ENCODE data around the gene MSH6. TPM values are rescaled to one million over a fixed set of nuclear protein-coding genes. Genes with fewer than 3 reads are reported as not detected.

Gene MSH6
- 29.2 and 35.8 TPM in 2 replicates for total RNA-seq

GRCh38 chr2:47782671-47783485 lies at the start of gene MSH6:
TSS of gene MSH6 (plus strand) at chr2:47783145. CDS start at chr2:47783234, 89 bp downstream.
- Histone ChIP-seq H3K4me3 (ENCODE audit: insufficient read depth, low read length) (peak within 1 kb of the TSS; percentile 93), H2AFZ (ENCODE audit: low read length) (peak within 1 kb of the TSS; percentile 92), H3K4me2 (ENCODE audit: insufficient read depth, low read length) (peak within 1 kb of the TSS; percentile 95), H3K27me3 (ENCODE audit: insufficient read depth, low read length) (no peaks in the 10 kb centered on the region), H4K20me1 (ENCODE audit: insufficient read depth, low read length) (peaks cover 18% of the 10 kb centered on the region), H3K79me2 (ENCODE audit: insufficient read depth, low read length) (peaks cover 41% of the 10 kb centered on the region), H3K27ac (ENCODE audit: low read depth, low read length) (peak within 1 kb of the TSS; percentile 86), H3K36me3 (ENCODE audit: insufficient read depth, low read length) (no peaks in the 10 kb centered on the region), H3K4me1 (ENCODE audit: insufficient read depth, low read length) (peaks cover 7% of the 10 kb centered on the region), H3K9me3 (ENCODE audit: low read depth, low read length) (no peaks in the 10 kb centered on the region)
- no peak for TF ChIP-seq CTCF (IDR thresholded peaks at IDR 0.05; ENCODE audit: extremely low read depth, low read depth, low read length)
- DNase-seq (ENCODE audit: insufficient read length, low spot score, missing footprints) = peak; percentile 99

GRCh38 chr2:47735136-47735869 lies 47.6 kb upstream of the MSH6 start:
- no peak overlapping the region for H3K4me3 ChIP-seq (ENCODE audit: insufficient read depth, low read length)
- no peaks in the 10 kb centered on the region for H3K36me3 ChIP-seq (ENCODE audit: insufficient read depth, low read length)
- no peak overlapping the region for H3K27ac ChIP-seq (ENCODE audit: low read depth, low read length)
- TF ChIP-seq CTCF (IDR thresholded peaks at IDR 0.05; ENCODE audit: extremely low read depth, low read depth, low read length) = no peak
- H3K4me1 ChIP-seq (ENCODE audit: insufficient read depth, low read length) = no peaks in the 10 kb centered on the region
- DNase-seq (ENCODE audit: insufficient read length, low spot score, missing footprints) = no peak
- H2AFZ ChIP-seq (ENCODE audit: low read length) = no peak overlapping the region
- H3K27me3 ChIP-seq (ENCODE audit: insufficient read depth, low read length) = peaks cover 19% of the 10 kb centered on the region
- H3K4me2 ChIP-seq (ENCODE audit: insufficient read depth, low read length) = no peak overlapping the region
- no peaks in the 10 kb centered on the region for H3K9me3 ChIP-seq (ENCODE audit: low read depth, low read length)
- H4K20me1 ChIP-seq (ENCODE audit: insufficient read depth, low read length) = no peaks in the 10 kb centered on the region
- H3K79me2 ChIP-seq (ENCODE audit: insufficient read depth, low read length) = no peaks in the 10 kb centered on the region

- Histone ChIP-seq H3K79me2 (ENCODE audit: insufficient read depth, low read length) (no peaks in the 10 kb centered on the region), H3K27me3 (ENCODE audit: insufficient read depth, low read length) (peaks cover 19% of the 10 kb centered on the region), H2AFZ (ENCODE audit: low read length) (no peak overlapping the region), H3K36me3 (ENCODE audit: insufficient read depth, low read length) (no peaks in the 10 kb centered on the region), H3K4me2 (ENCODE audit: insufficient read depth, low read length) (no peak overlapping the region), H3K9me3 (ENCODE audit: low read depth, low read length) (no peaks in the 10 kb centered on the region), H3K4me1 (ENCODE audit: insufficient read depth, low read length) (no peaks in the 10 kb centered on the region), H4K20me1 (ENCODE audit: insufficient read depth, low read length) (no peaks in the 10 kb centered on the region), H3K4me3 (ENCODE audit: insufficient read depth, low read length) (no peak overlapping the region), H3K27ac (ENCODE audit: low read depth, low read length) (no peak overlapping the region)
- no peak for TF ChIP-seq CTCF (IDR thresholded peaks at IDR 0.05; ENCODE audit: extremely low read depth, low read depth, low read length)
- no peak for DNase-seq (ENCODE audit: insufficient read length, low spot score, missing footprints)
Observed at GRCh38 chr2:47735912-47736311, 47.0 kb upstream of the MSH6 start.
